K562 (cell line): ENCODE results near the gene ELMOD1. TPM values are rescaled to one million over a fixed set of nuclear protein-coding genes. Genes with fewer than 3 reads are reported as not detected.

ENCODE experiments used
- ATAC-seq: fragments of 200-7000 bp; cut with Tn5 transposase; 3 replicates; pipeline ENCODE4 v1.9.1; 2020; ENCODE audit warnings: moderate library complexity
- BruUV-seq: library from RNA; stranded (reverse); fragments of 400-500 nt; replicated peaks from 2 replicates; lab custom pipeline; 2021; lab: Mats Ljungman, UMichigan
- CTCF ChIA-PET: fragments of 300-600 bp; formaldehyde crosslinking; extraction: SDS; loops from one replicate; lab custom pipeline; 2021; ENCODE audit warnings: low intra/inter-chr PET ratio; lab: Yijun Ruan, JAX
- POLR2A ChIA-PET: fragments of 300-600, 350-650 bp; sonication (Branson Sonifier 250); formaldehyde crosslinking; extraction: SDS; loops from one replicate; lab custom pipeline; 2021; ENCODE audit warnings: antibody characterized with exemption, inconsistent platforms; lab: Yijun Ruan, JAX
- DNase-seq, 4 experiments: peaks; one replicate each; pipeline versions ENCODE4 v3.0.0 to v3.0.0-alpha.2; 2011 to 2018; ENCODE audit warnings: low spot score in 3 of 4, mixed read lengths in 3 of 4; ENCODE audit errors: extremely low read depth in 1 of 4
- FAIRE-seq: peaks from 2 replicates; lab custom pipeline; 2011; peaks lifted over from hg19 to GRCh38; lab: Jason Lieb, UNC
- H2AFZ ChIP-seq: 2 replicates; pipeline ENCODE4 v1.6.0; 2011; ENCODE audit warnings: low read depth, low read length, control low read depth, inconsistent platforms
- H3K27ac ChIP-seq: fragments of 200-600 bp; 3 replicates; pipeline ENCODE4 v1.8.0; 2011; ENCODE audit warnings: low read depth, mild to moderate bottlenecking, control low read depth, inconsistent platforms, low read length, moderate library complexity, mixed read lengths; ENCODE audit errors: extremely low read depth
- H3K27me3 ChIP-seq, 2 experiments: fragments of 300-600 bp in 1 of 2; 2 replicates in 1 of 2; 3 replicates in 1 of 2; pipeline versions ENCODE4 v1.6.0 to v1.8.0; 2011; ENCODE audit warnings: inconsistent platforms in 2 of 2, low read length in 2 of 2, mild to moderate bottlenecking in 1 of 2, mixed read lengths in 1 of 2, moderate library complexity in 1 of 2; ENCODE audit not compliant: control insufficient read depth in 2 of 2, insufficient read depth in 2 of 2
- H3K36me3 ChIP-seq: fragments of 300-600 bp; 3 replicates; pipeline ENCODE4 v1.8.0; 2011; ENCODE audit warnings: mild to moderate bottlenecking, low read length, inconsistent platforms; ENCODE audit not compliant: control insufficient read depth, insufficient read depth
- H3K4me1 ChIP-seq, 2 experiments: fragments of 200-600 bp in 1 of 2; replicated peaks in 1 of 2; 2 replicates in 1 of 2; 3 replicates in 1 of 2; pipeline versions ENCODE4 v1.5.1 to v1.8.0; 2011; ENCODE audit warnings: inconsistent platforms in 2 of 2, low read length in 2 of 2, mild to moderate bottlenecking in 1 of 2, mixed read lengths in 1 of 2, moderate library complexity in 1 of 2; ENCODE audit not compliant: control insufficient read depth in 2 of 2, insufficient read depth in 2 of 2
- H3K4me2 ChIP-seq: 2 replicates; pipeline ENCODE4 v1.6.1; 2011; ENCODE audit warnings: low read length, control low read depth, inconsistent platforms, mixed read lengths; ENCODE audit not compliant: insufficient read depth
- H3K4me3 ChIP-seq: fragments of 200-600 bp; sonication (generic), shearing (Covaris generic); 2 replicates; pipeline ENCODE4 v1.5.1; 2016; ENCODE audit warnings: control low read depth, inconsistent platforms
- H3K79me2 ChIP-seq: fragments of 200-600 bp; 3 replicates; pipeline ENCODE4 v1.8.0; 2011; ENCODE audit warnings: low read length, inconsistent platforms; ENCODE audit not compliant: control insufficient read depth, insufficient read depth
- H3K9ac ChIP-seq, 2 experiments: 2 replicates each; pipeline versions ENCODE4 v1.6.0 to v1.6.1; 2011; ENCODE audit warnings: low read depth in 2 of 2, low read length in 2 of 2, control low read depth in 1 of 2, inconsistent platforms in 1 of 2, mild to moderate bottlenecking in 1 of 2, mixed read lengths in 1 of 2; ENCODE audit not compliant: insufficient read depth in 1 of 2
- H3K9me1 ChIP-seq: one replicate; pipeline ENCODE4 v1.6.0; 2011; ENCODE audit warnings: inconsistent platforms, mild to moderate bottlenecking, low read length, moderate library complexity; ENCODE audit not compliant: control insufficient read depth, insufficient read depth
- H3K9me3 ChIP-seq: replicated peaks from 2 replicates; pipeline ENCODE4 v1.5.1; 2011; ENCODE audit warnings: low read depth, low read length, inconsistent platforms; ENCODE audit not compliant: control insufficient read depth, insufficient read depth
- H4K20me1 ChIP-seq: replicated peaks from 2 replicates; pipeline ENCODE4 v1.6.1; 2011; ENCODE audit warnings: low read length, inconsistent platforms, mixed read lengths; ENCODE audit not compliant: control insufficient read depth, insufficient read depth
- ASH1L ChIP-seq: fragments of 450-650 bp; IDR thresholded peaks from 2 replicates; pipeline ENCODE4 v1.6.1; 2018; ENCODE audit warnings: borderline replicate concordance, mild to moderate bottlenecking, low read depth; ENCODE audit not compliant: partially characterized antibody
- BMI1 ChIP-seq: fragments of 150-350 bp; IDR thresholded peaks from 2 replicates; pipeline ENCODE4 v1.6.1; 2014; ENCODE audit warnings: low read length
- DACH1 ChIP-seq: fragments of 450-650 bp; IDR thresholded peaks from 2 replicates; pipeline ENCODE4 v1.6.1; 2018; ENCODE audit not compliant: partially characterized antibody
- DDX20 ChIP-seq: fragments of 450-650 bp; IDR thresholded peaks from 2 replicates; pipeline ENCODE4 v1.6.1; 2016; ENCODE audit warnings: missing genetic modification characterization, low read depth, mild to moderate bottlenecking, missing compliant biosample characterization, moderate library complexity
- FOXP1 ChIP-seq: sonication (generic); formaldehyde crosslinking; IDR thresholded peaks from 2 replicates; pipeline ENCODE4 v1.8.0; 2022; ENCODE audit warnings: mild to moderate bottlenecking, missing genetic modification reagents
- GABPB2 ChIP-seq: fragments of 250-450 bp; sonication (Bioruptor Pico); conservative IDR thresholded peaks from 2 replicates; pipeline ENCODE4 v1.5.1; 2021; ENCODE audit warnings: mild to moderate bottlenecking
- GATAD2B ChIP-seq: fragments of 450-650 bp; IDR thresholded peaks from 2 replicates; pipeline ENCODE4 v1.6.1; 2017; ENCODE audit warnings: mild to moderate bottlenecking, borderline replicate concordance
- MYNN ChIP-seq, 2 experiments: sonication (generic); formaldehyde crosslinking in 1 of 2; IDR thresholded peaks; 2 replicates each; pipeline versions ENCODE4 v1.5.0 to v1.6.1; 2016 to 2020; ENCODE audit warnings: antibody characterized with exemption in 1 of 2, missing genetic modification reagents in 1 of 2
- RREB1 ChIP-seq: fragments of 250-450 bp; sonication (Bioruptor Pico); IDR thresholded peaks from 2 replicates; pipeline ENCODE4 v1.4.0; 2020
- WGBS: fragments of 100-300 bp; shearing (Covaris generic); methylation state at CpG from one replicate; pipeline ENCODE4 v1.1.6; 2016; ENCODE audit warnings: low coverage, mixed read lengths; ENCODE audit not compliant: insufficient coverage; ENCODE audit errors: missing lambda C conversion rate; 5-methylcytosine and 5-hydroxymethylcytosine counted together
- in situ Hi-C: fragments of 300-500 bp; cut with MboI; formaldehyde crosslinking; loops from 4 replicates; pipeline ENCODE4 v1.15.0; 2018; ENCODE audit warnings: inconsistent platforms, mixed read lengths
- intact Hi-C: fragments of 100-400 bp; cut with micrococcal nuclease; formaldehyde crosslinking; loops from 2 replicates; pipeline ENCODE4 v1.14.2; 2022
- polyA plus RNA-seq, 8 experiments: library from polyadenylated mRNA; depleted of rRNA in 4 of 8; stranded (reverse) in 5 of 8; unstranded in 3 of 8; fragments of >200 nt; fragmentation: Nextera tagmentation in 2 of 8; fragmentation: Illumina TruSeq in 1 of 8; extraction: Ambion mirVana in 2 of 8; extraction: Trizol in 1 of 8; gene quantifications; 2 replicates each; pipeline versions ENCODE4 v1.2.1 to v1.2.3, GENCODE V29; 2011 to 2014; ENCODE audit warnings: inconsistent platforms in 1 of 8, missing spikeins in 1 of 8
- total RNA-seq, 7 experiments: library from RNA; depleted of rRNA in 6 of 7; stranded (reverse); fragments of >200 nt in 6 of 7; fragmentation: Illumina TruSeq in 2 of 7; extraction: Trizol in 2 of 7; gene quantifications; 2 replicates each; pipeline versions ENCODE4 v1.2.1 to v1.2.3, GENCODE V29; 2011 to 2021; ENCODE audit warnings: low replicate concordance in 1 of 7

The ELMOD1 gene
- total and polyA plus RNA-seq, 9 of the 15 experiments (the other 6 are each of a cell fraction or from before 2014, with no cell fraction given): not detected

GRCh38 chr11:107646783-107647182 is 55.8 kb downstream of the ELMOD1 start:
- CTCF ChIA-PET: no interaction called here
- Histone ChIP-seq H3K9me1 (no peaks in the 10 kb centered on the region), H3K9ac (no peak overlapping the region), H3K27ac (no peak overlapping the region), H3K79me2 (no peaks in the 10 kb centered on the region), H3K4me1 (no peaks in the 10 kb centered on the region), H2AFZ (no peak overlapping the region), H3K27me3 (peaks cover 0 to 4% of the 10 kb centered on the region in 2 experiments; a peak in 3 of 5 replicates), H3K36me3 (no peaks in the 10 kb centered on the region), H3K4me2 (no peak overlapping the region), H3K4me3 (no peak overlapping the region), H3K9me3 (no peaks in the 10 kb centered on the region), H4K20me1 (no peaks in the 10 kb centered on the region)
- in situ Hi-C loops (no loop called here), intact Hi-C loops (no loop called here)
- DNase-seq (no peak), ATAC-seq (no peak), FAIRE-seq (no peak)
- no TSS peak for BruUV-seq
- TF ChIP-seq MYNN (IDR thresholded peaks at IDR 0.05) (no peak), MYNN (CRISPR knock-in tag; IDR thresholded peaks at IDR 0.05) (no peak), DACH1 (peak; percentile 90), GATAD2B (peak; percentile 47; the same call in 1 of the 2 replicates)
- POLR2A ChIA-PET: no interaction called here
- 17% methylated on average over 2 of the region's 2 CpGs for WGBS

GRCh38 chr11:107648242-107648641 is 57.3 kb downstream of the ELMOD1 start:
- Histone ChIP-seq H4K20me1 (no peaks in the 10 kb centered on the region), H3K27me3 (peaks cover 0 to 4% of the 10 kb centered on the region in 2 experiments; a peak in 3 of 5 replicates), H3K4me2 (no peak overlapping the region), H3K9ac (no peak overlapping the region), H3K9me1 (no peaks in the 10 kb centered on the region), H3K27ac (no peak overlapping the region), H3K4me3 (no peak overlapping the region), H3K4me1 (no peaks in the 10 kb centered on the region), H3K9me3 (no peaks in the 10 kb centered on the region), H3K79me2 (no peaks in the 10 kb centered on the region), H2AFZ (no peak overlapping the region), H3K36me3 (no peaks in the 10 kb centered on the region)
- ChIA-PET POLR2A (interaction anchor here (0.7 kb wide), 1 partner anchor 11 kb away, joined by 3 read pairs; no protein-coding TSS in a partner anchor), CTCF (no interaction called here)
- FAIRE-seq: no peak
- BruUV-seq: no TSS peak
- intact Hi-C loops: no loop called here
- no peak for DNase-seq
- ATAC-seq: no peak
- in situ Hi-C loops: no loop called here
- WGBS: 0% methylated on average over 3 of the region's 3 CpGs
- no peak for TF ChIP-seq GABPB2 (CRISPR knock-in tag)
- TF ChIP-seq ASH1L: no peak
- no peak for TF ChIP-seq RREB1 (CRISPR knock-in tag)
- TF ChIP-seq FOXP1 (CRISPR knock-in tag): no peak
- TF ChIP-seq DDX20 (tag): no peak
- no peak for TF ChIP-seq BMI1
